ENCODE results near the gene TMEFF2. TPM values are rescaled to one million over a fixed set of nuclear protein-coding genes. Genes with fewer than 3 reads are reported as not detected.

TMEFF2 gene
- total and polyA plus RNA-seq, 2 of the 8 experiments (the other 6 are each of a cell fraction or from before 2014, with no cell fraction given): 0.91 to 3.7 TPM

- TF ChIP-seq HDAC6 (IDR thresholded peaks at IDR 0.05; ENCODE audit: low read depth, low read length) (no peak), CHD1 (IDR thresholded peaks at IDR 0.05; ENCODE audit: low read depth, low read length) (no peak), SIRT6 (IDR thresholded peaks at IDR 0.05; ENCODE audit: low read length) (no peak)
Measured at GRCh38 chr2:192025637-192026036, 169.1 kb downstream of the TMEFF2 start (continued).

Data from H1 (cell line).